ENCODE measurements around the gene MTA1.

Gene MTA1

DNA sequence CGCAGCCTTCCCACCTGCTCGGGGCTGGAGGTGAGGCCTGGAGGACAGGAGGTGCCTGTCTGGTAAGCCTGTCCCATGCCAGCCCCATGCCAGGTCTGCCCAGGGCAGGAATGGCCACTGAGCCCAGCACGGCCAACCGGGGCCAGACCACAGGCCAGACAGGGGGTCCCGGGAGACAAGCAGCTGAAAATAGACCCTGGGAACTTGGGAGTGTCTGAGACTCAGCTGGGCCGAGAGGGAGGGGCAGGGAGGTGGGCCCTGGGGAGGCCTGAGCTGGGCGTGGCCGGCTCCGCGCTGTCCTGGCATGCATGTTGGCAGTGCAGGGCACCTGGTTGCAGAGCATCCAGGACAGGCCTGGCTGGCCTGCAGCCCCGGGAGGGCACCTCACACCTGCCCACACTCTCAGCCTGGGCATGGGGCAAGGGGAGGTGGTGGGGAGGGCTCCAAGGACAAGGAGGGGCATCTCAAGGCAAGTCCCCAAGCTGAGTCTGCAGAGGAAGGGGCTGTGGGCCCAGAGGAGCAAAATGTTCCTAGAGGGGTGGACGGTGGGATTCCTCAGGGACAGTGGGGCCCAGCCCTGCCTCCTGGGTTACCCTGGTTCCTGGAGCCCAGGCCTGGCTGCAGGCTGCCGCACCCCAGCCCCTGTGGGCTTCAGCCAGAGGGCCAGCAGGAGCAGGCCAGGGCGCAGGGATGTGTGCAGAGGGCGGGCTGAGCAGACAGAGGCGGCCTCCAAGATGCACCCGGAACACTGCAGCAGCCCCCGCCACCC is 63.9 kb downstream of the MTA1 start:
- Histone ChIP-seq H3K27me3 (ENCODE audit: insufficient read depth, low read depth, severe bottlenecking) (no peaks in the 10 kb centered on the region), H3K4me3 (ENCODE audit: low read depth, low read length) (no peak overlapping the region), H3K9me3 (ENCODE audit: severe bottlenecking) (no peaks in the 10 kb centered on the region), H3K27ac (no peak overlapping the region), H3K36me3 (no peaks in the 10 kb centered on the region; the same call in 1 of the 2 replicates)
- no peak for TF ChIP-seq CTCF (IDR thresholded peaks at IDR 0.05; ENCODE audit: low read depth, low read length)
- DNase-seq, result no peak

GRCh38 chr14:105484069-105484996 is 64.7 kb downstream of the MTA1 start:
- H3K36me3 ChIP-seq, result no peaks in the 10 kb centered on the region; the same call in 1 of the 2 replicates
- no peaks in the 10 kb centered on the region for H3K9me3 ChIP-seq (ENCODE audit: severe bottlenecking)
- no peaks in the 10 kb centered on the region for H3K27me3 ChIP-seq (ENCODE audit: insufficient read depth, low read depth, severe bottlenecking)
- H3K27ac ChIP-seq, result no peak overlapping the region
- no peak for DNase-seq
- TF ChIP-seq CTCF (IDR thresholded peaks at IDR 0.05; ENCODE audit: low read depth, low read length), result no peak
- H3K4me3 ChIP-seq (ENCODE audit: low read depth, low read length), result no peak overlapping the region

- TF ChIP-seq CTCF (IDR thresholded peaks at IDR 0.05; ENCODE audit: low read depth, low read length), result no peak
- no peak for DNase-seq
- Histone ChIP-seq H3K27me3 (ENCODE audit: insufficient read depth, low read depth, severe bottlenecking) (no peaks in the 10 kb centered on the region), H3K27ac (no peak overlapping the region), H3K9me3 (ENCODE audit: severe bottlenecking) (no peaks in the 10 kb centered on the region), H3K4me3 (ENCODE audit: low read depth, low read length) (no peak overlapping the region), H3K36me3 (no peaks in the 10 kb centered on the region)
Measured at GRCh38 chr14:105484997-105485393, 65.4 kb downstream of the MTA1 start.

GRCh38 chr14:105485739-105486162 is 66.1 kb downstream of the MTA1 start:
- Histone ChIP-seq H3K9me3 (ENCODE audit: severe bottlenecking) (no peaks in the 10 kb centered on the region), H3K4me3 (ENCODE audit: low read depth, low read length) (no peak overlapping the region), H3K36me3 (no peaks in the 10 kb centered on the region), H3K27me3 (ENCODE audit: insufficient read depth, low read depth, severe bottlenecking) (no peaks in the 10 kb centered on the region), H3K27ac (0 out of 2 replicates have a peak overlapping the region, but pooled peaks have one; percentile 19)
- peak; percentile 87 for TF ChIP-seq CTCF (IDR thresholded peaks at IDR 0.05; ENCODE audit: low read depth, low read length)
- DNase-seq, result peak; percentile 85

- no peak for TF ChIP-seq CTCF (IDR thresholded peaks at IDR 0.05; ENCODE audit: low read depth, low read length)
- Histone ChIP-seq H3K27me3 (ENCODE audit: insufficient read depth, low read depth, severe bottlenecking) (no peaks in the 10 kb centered on the region), H3K27ac (no peak within 1 kb of the TSS), H3K9me3 (ENCODE audit: severe bottlenecking) (no peaks in the 10 kb centered on the region), H3K4me3 (ENCODE audit: low read depth, low read length) (no peak within 1 kb of the TSS), H3K36me3 (no peaks in the 10 kb centered on the region)
- no peak for DNase-seq
Measured at GRCh38 chr14:105486163-105486973, 66.7 kb downstream of the MTA1 start, which contains the start of gene CRIP1. CRIP1 (plus strand) TSS chr14:105486886; CDS start chr14:105487260, 374 bp downstream.

All from WERI-Rb-1 (cell line).